ENCODE measurements around the gene CHST8. TPM values are rescaled to one million over a fixed set of nuclear protein-coding genes. Genes with fewer than 3 reads are reported as not detected.

The CHST8 gene
- total and polyA plus RNA-seq, 12 donors, result 0.13 to 0.50 (median 0.22) TPM; not detected in 3

DNA sequence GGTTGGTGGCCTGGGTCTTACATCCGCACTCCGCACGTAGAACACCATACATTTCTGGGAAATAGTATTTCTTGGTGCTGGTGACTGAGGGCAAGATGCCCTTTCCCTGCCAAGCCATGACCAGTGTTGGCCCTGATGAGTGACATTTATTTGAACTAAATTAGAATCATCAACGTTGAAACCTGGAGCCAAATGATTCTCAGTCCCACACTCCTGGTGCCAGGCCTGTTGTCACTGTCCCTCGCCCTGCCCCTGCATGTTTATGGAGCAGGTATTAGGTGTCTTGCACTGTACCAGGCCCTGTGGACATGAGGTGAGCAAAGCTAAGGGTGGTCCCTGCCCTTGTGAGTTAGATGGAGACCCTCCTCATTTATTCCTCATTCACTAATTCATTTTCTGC lies 5.8 kb downstream of the CHST8 start:
- 68 to 79% methylated on average over 5 of the region's 5 CpGs for WGBS, 2 donors
- Histone ChIP-seq H3K4me3 (no peak overlapping the region), H3K27me3 (peaks cover 7 to 93% (median 72%) of the 10 kb centered on the region in 7 donors), H3K36me3 (no peaks in the 10 kb centered on the region), H3K4me1 (peaks cover 0 to 12% (median 7%) of the 10 kb centered on the region in 9 donors), H3K27ac (no peak overlapping the region), H3K9me3 (no peaks in the 10 kb centered on the region)
- ATAC-seq (no peak), DNase-seq (no peak)
- intact Hi-C loops (cut with DNase I), result no loop called here
- no peak for TF ChIP-seq CTCF (IDR thresholded peaks at IDR 0.05)

- WGBS, 2 donors, result 81 to 84% methylated on average over 12 of the region's 12 CpGs
- TF ChIP-seq CTCF (IDR thresholded peaks at IDR 0.05), result no peak
- peaks cover 0 to 5% (median under 1%) of the 10 kb centered on the region in 9 donors for H3K4me1 ChIP-seq
- DNase-seq (no peak), ATAC-seq (no peak)
- intact Hi-C loops (cut with DNase I), result no loop called here
- no peaks in the 10 kb centered on the region for H3K36me3 ChIP-seq
- peaks cover 2 to 92% (median 65%) of the 10 kb centered on the region in 7 donors for H3K27me3 ChIP-seq
- H3K27ac ChIP-seq, result no peak overlapping the region
- H3K9me3 ChIP-seq, result no peaks in the 10 kb centered on the region
- H3K4me3 ChIP-seq, result no peak overlapping the region
Measured at GRCh38 chr19:33627962-33628839, 6.4 kb downstream of the CHST8 start.

GRCh38 chr19:33628921-33629825 lies 7.4 kb downstream of the CHST8 start:
- Histone ChIP-seq H3K4me3 (no peak overlapping the region), H3K27me3 (peaks cover 0 to 84% (median 55%) of the 10 kb centered on the region in 7 donors), H3K4me1 (no peaks in the 10 kb centered on the region), H3K36me3 (no peaks in the 10 kb centered on the region), H3K9me3 (no peaks in the 10 kb centered on the region), H3K27ac (no peak overlapping the region)
- no peak for ATAC-seq
- intact Hi-C loops (cut with DNase I), result no loop called here
- WGBS, 2 donors, result 63 to 67% methylated on average over 13 of the region's 13 CpGs
- no peak for DNase-seq
- TF ChIP-seq CTCF (IDR thresholded peaks at IDR 0.05), result no peak

- DNase-seq, result no peak
- no peak for TF ChIP-seq CTCF (IDR thresholded peaks at IDR 0.05)
- peaks cover 0 to 81% (median 48%) of the 10 kb centered on the region in 7 donors for H3K27me3 ChIP-seq
Measured at GRCh38 chr19:33629826-33630375, 8.1 kb downstream of the CHST8 start.

More at GRCh38 chr19:33629826-33630375, 8.1 kb downstream of the CHST8 start:
- Histone ChIP-seq H3K4me3 (no peak overlapping the region), H3K36me3 (no peaks in the 10 kb centered on the region), H3K9me3 (no peaks in the 10 kb centered on the region), H3K4me1 (no peaks in the 10 kb centered on the region), H3K27ac (no peak overlapping the region)
- ATAC-seq, result no peak
- 76 to 85% methylated on average over 9 of the region's 9 CpGs for WGBS, 2 donors
- intact Hi-C loops (cut with DNase I), result no loop called here

Data from heart right ventricle (tissue), 16 donors.